HG03460 (cell line): Measurements from ENCODE around the gene LYPD6B.

Experiments used
- ATAC-seq: cut with Tn5 transposase; IDR thresholded peaks from one replicate; pipeline ENCODE4 v1.9.1; 2021; ENCODE audit not compliant: unreplicated experiment

LYPD6B gene

DNA sequence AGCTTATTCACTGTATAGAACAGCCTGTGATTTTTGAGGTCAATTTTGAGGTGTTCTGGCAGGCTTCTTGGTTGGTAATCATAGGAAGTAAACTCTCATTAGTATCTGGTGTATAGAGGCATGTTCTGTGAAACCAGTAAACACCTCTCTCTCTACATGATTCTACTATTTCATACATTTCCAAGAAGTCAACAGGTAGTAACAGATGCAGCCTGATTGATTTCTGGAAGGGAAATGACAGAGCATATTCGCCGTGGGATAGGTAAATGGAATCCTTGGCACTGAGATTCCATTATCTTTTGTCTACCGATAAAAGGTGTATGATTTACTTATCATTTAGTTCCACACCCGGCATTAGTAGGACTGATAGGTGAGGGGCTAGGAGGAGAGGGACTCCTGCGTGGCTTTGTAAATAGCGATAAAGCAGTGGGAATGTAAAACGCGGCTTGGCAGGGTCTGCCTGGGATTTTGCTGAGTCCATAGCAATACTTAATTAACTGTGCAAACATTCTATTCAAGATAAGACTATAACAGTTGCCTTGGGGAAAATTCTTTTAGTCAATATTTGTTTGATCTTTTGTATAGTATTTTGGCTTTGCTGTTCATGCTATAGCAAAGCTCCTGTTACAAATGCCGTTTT lies 32.3 kb downstream of the LYPD6B start:
- no peak for ATAC-seq

DNA sequence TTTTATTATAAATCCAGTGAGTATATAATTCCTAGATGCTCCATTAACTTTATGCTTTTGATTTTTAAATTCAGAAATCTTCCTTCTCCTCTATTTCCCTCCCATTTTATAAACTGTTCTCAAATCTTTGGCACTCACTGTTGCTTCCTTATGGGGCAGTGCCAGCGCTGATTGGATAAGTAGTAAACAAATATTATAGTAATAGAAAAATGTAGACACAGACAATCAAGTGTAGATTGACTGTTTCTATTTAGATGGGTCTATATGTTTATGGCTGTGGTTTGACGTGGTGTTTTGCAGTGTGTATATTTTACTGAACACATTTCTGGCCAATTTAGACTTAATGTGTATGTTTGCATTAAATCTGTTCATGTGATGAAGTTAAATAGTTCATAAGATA lies 36.6 kb downstream of the LYPD6B start:
- ATAC-seq, result no peak

DNA sequence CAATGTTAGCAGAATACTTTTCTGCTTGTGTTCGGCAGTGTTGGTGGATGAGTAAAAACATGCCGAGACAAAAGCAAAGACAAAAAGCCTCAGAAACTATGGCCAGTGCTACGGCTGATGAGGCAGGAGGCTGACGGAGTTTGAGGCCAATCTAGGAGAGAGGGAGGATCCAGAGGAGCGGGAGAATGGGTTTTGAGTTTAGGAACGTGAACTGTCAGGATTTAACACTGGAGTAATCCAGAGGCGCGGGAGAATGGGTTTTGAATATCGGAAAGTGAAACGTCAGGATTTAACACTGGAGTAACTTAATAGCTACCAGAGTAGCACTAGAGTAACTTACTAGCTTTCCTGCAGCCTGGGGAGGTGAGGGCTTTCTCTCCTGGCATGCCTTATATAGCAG lies 37.4 kb downstream of the LYPD6B start:
- no peak for ATAC-seq

DNA sequence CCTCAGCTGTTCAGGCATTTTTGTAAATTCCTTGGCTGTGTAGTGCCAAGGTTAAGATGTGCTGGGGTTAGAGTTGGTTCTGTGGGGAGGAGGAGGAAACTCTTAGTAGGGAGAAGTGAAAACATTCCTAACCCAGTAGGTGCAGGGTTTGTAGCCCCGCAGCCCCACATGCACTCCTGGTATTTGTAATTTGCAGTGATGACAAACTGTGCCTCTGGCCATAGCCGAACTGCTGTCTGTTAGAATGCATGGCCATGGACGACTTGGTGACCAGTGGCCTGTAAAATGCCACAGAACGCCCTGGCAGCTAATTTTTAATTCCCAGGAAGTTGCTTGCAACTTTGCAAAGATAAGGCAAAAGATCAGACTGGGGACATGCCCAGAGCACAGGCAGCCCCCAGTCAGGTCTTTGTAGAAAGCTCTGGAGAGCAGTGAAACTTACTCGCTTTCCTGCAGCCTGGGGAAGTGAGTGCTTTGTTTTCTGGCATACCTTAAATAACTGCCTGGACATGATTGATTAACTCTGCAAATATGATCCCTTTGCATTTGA lies 38.4 kb downstream of the LYPD6B start:
- no peak for ATAC-seq

DNA sequence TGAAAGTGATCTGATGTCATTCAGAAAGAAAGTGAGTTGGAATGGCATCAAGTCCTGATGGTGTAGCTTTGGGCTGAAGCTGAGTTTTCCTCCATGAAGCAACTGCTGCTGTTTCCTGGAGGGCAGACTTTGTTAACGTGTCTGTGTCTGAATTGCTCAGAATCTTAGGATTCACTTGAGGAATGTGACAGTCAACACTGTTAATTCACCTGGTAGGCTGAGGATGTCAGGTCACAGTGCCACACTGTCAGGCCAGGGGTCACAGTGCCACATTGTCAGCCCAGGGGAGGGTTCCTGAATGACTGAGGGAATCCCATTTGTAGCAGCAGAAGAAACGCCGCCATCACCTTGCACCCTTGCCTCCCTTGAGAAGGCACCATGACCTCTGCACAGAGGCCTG lies 39.4 kb downstream of the LYPD6B start:
- no peak for ATAC-seq

DNA sequence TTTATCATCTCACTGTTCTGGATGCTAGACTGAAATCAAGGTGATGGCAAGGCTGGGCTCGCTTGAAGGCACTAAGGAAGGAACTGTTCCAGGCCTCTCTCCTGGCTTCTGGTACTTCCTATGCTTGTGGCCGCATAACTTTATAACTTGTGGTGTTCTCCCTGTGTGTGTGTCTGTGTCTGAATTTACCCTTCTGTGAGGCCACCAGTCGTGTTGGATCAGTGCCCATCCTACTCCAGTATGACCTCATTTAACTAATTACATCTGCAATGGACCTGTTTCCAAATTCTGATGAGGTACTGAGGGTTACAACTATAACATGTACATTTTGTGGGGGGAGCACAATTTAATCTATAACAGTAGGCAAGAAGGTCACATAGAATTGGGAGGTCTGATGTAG lies 41.6 kb downstream of the LYPD6B start:
- ATAC-seq, result no peak

DNA sequence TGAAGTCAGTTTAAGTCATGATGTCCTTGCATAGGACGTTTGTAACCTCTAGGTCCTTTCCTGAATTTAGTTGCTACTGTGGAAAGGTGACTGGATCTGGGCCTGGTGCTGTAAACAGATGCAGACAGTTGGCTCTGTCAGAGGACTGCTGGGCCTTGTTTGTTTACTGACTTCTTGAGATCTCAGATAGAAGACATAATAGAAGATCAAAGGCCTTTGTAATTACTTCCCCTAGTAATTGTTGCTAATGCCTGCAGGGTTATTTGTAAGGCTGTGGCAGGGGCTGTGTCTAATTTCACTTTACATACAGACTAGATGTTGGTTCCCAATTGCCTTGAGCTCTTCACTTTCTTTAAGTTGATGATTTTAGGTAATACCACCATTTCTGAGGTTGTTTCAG lies 42.5 kb downstream of the LYPD6B start:
- no peak for ATAC-seq

DNA sequence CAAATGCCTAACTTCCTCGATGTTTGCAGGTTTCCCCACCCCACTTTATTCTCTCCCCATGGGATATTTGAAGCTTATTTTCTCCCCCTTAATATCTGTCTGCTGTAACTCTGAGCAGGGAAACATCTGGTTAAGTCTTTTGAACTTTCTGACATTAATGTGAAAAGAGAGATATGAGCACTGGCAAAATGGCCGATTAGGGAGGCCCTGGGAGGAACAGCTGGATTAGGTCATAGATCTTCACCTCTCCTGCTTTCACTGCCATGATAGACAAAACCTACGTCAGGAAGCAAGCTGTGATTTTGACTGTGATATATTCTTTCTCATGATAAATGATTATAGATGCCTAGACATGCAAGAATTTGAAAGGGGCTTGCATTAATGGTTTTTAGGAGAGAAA lies 43.6 kb downstream of the LYPD6B start:
- ATAC-seq, result no peak

DNA sequence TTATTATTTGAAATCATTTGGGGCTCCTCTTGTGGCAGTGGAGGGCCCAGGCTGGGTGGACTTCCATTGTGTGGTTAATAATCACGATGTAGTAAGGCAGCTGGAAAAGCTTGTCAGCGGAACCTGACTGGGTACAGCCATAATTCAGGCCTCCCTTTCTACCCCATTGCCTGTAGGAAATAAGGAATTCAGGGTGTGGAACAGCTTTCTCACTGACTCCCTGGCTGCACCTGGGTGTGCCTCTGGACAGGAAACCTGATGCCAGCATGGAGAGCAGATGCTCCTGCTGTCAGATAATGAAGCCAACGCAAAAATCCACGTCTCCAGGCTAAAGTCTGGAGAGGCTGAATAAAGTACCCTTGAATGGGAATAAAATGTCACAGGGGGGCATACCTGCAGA lies 44.2 kb downstream of the LYPD6B start:
- no peak for ATAC-seq

DNA sequence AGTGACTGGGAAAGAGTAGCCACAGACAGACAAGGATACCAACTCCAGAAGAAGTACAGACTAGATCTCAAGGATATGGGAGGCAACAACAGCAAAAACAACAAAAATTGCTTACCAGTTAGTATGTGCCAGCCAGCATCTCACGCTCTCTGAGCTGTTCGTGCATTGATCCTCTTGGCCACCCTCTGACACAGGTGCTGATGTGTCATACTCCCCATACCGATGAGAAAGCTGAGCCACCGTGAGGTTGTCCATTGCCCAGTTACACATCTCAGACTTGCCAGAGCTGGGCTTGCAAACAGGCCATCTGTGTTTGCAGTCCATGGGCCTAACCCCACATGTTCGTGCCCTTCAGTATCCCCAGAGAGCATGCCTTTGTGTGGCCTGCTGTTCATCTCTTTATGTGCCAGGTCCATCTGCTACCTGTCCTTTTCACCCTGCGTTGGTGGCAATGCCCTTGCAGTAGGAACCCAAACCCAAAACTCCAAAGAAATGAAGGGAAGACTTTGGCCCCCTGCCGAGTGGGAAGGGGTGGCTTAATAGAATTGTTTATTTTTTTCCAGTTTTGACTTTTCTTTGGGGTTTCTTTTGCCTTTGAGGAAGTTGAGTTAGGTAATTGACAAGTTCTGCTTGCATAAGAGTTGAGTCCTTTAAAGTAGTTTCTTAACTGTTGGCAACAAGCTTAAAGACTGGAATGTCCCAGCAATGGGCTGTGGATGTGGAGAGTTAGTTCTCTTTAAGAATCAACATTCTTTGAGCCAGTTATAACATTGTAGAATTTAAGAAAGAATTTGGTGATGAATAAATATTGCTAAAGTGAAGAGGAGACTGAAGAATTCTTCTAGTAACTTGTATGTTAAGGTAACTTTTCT lies 46.7 kb downstream of the LYPD6B start:
- no peak for ATAC-seq

DNA sequence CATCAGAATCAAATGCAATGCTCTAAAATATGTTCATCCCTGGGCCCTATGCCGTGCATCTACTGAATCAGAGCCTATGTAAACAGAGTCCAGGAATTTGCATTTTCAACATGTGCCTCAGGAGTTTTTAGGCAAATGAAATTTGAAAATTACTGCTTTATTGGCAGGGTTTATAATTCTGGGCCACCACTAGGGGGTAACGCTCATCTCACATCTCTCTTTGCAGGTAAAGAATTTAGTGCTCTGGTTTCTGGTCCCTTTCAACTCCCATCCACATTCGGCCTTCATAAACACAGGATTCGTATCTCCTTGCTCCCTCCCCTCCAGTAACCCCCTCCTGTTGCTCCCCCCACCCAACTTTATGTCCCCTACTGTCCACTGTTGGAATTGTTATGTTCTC lies 49.3 kb downstream of the LYPD6B start:
- ATAC-seq, result no peak

DNA sequence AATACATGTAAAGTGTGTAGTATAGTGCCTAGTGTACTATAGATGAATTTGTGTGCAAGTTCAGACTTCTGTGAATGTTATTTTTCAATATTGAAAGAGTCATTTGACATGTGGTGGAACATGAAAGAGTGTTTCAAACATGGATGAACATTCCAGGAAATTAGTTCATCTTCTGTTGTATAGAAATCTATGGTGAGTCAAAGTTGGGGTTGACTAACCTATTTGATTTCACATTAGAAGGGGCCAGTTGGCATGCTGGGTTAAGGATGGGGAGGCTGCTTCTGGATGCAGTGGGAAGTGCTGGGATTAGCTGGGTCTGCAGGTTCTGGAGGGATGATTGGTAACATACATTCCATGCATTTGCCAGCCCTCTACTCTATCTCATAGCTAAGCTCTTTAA lies 50.6 kb downstream of the LYPD6B start:
- ATAC-seq, result no peak

DNA sequence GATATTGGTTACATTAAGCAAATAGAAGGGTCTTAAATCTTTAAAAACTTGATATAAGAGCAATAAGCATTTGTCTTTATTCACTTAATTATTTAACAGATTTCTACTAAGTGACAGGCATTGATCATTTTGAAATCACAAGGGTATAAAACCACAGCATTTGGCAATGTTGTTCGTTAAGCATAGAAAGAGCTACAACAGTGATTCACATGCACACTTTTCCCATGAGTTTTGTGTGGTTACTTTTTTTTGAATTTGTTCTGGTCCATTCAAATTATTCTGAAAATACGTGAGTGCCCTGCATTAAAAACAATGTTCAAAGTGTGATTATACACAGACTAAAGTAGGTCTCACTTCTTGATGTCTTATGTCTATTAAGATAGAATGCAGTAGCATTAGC lies 52.2 kb downstream of the LYPD6B start:
- ATAC-seq, result no peak

DNA sequence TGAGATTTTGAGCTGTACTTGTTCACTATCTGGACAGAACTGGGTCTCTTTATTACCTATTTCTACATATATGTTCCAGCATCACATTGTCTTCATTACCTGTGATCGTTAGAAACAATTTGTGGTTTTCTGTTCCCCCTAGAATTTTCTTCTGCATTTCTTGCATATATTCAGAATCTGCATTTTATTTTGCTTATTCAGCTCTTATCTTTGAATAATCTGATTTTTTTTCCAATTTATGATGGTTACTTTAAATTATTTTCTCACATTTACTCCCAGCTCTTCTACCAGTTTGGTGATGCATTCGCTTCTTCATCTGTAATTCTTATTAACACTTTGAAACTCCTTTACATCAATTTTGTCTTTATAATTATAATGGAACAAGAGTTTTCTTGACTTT lies 55.1 kb downstream of the LYPD6B start:
- ATAC-seq, result no peak

DNA sequence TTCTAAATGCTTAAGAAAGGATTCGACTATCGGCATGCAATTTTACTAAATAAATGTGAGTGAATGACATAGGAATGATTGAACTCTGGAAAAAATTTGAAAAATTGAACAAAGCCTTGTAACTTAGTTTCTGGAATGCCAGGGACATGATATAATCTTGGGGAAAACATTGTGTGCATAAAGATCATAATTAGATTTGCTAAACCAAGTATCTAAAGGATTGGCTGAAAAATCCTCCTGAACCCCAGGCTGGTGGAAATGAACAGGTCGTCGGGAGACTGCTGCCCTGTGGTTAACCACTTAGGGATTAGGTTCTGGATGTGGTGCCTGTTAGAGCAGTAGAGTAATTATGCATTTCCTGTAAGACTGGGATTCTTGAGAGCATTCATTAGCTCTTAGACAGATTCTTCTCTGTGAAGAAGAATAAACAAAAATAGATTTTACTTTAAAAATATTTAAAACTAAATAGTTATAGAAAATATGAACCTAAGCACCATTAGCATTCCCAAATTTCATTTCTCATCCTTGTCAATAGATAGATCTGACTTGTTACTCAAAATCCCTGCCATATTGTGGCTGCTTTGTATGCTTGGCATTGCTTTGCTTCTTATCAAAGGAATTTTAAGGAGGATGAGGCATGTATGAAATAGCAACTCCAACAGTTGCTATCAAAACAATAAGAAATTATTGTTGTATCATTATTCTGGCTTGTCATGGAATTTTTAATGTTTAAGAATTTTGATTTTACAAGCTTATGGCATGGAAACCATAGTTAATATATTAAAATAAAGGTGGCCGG lies 55.9 kb downstream of the LYPD6B start:
- ATAC-seq, result no peak

DNA sequence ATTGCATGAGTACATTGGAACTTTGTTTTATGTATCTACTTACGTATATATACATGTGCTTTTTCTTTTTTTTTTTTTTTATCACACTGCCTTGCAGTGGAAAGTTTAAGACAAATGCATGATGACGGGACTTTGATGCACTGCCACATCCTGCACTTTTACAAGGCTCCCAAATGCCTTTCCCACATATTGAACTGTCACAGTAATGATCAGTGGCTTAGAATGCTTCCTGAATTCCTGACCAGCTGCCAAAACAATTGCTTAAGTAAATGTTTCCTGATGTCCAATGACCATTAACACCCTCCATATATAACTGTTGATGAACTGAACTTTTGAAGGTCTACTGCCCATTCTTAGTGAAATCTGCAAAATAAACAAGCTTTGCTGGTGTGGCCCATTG lies 60.2 kb downstream of the LYPD6B start:
- ATAC-seq, result no peak

DNA sequence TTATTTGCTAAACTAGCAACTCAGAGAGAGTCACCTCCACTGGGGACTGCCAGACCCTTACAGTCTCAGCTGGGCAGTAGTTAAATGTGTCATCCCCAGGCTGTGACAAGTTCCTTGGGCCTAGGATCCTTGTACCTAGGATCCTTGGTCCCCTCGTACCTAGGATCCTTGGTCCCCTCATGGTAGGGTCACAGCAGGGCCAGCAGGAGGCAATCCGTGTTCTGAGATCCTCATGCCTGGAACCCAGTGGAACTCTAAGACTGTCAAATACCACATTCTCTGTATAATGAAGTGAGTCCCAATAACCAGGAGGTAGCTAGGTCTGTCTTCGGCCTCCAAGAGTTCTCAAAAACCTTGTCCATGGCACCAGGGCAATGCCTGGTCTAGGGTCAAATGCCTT lies 60.8 kb downstream of the LYPD6B start:
- no peak for ATAC-seq

DNA sequence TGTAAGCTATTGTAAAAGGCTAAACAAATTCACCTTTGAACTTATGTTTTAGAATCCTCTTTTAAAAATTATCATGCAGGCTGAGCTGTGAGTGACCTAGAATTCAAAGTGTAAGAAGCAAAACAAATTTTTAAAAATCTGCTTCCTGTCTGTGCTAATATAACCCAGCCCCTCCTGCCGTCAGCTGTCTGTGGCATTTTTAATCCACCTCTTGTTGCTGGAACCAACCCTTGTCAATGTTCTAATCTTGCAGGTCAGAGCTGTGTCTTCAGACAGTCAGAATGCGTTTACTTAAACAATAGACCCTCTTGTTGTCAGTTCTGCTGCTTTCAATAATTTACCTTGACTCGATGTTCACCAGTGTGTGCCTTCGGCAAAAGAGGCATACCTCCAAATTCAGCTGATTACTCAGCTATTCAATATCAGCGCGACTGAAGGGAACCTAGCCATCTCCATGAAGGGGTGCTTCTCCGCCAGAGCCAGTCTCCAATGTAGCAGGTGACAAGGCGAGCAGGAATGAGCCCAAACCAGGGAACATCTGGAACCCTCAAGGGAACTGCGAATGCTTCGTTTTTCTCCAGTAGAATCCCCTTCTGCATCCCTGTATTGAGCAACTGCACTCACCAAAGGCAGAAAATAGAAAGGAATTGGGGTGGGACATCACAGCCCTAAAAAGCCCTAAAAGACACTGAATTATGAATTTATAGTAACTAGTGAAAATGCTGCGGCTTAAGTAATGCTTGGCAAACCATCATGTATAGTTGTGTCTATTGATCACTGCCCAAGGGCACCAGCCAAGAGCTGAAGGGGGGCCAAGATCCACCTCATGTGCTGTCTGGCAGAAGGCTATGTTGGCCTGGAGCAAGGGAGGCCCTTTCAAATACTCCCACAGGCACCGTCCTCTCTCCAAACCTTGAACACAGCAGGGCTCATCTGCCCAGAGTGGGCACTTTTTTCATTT lies 62.5 kb downstream of the LYPD6B start:
- ATAC-seq, result no peak

DNA sequence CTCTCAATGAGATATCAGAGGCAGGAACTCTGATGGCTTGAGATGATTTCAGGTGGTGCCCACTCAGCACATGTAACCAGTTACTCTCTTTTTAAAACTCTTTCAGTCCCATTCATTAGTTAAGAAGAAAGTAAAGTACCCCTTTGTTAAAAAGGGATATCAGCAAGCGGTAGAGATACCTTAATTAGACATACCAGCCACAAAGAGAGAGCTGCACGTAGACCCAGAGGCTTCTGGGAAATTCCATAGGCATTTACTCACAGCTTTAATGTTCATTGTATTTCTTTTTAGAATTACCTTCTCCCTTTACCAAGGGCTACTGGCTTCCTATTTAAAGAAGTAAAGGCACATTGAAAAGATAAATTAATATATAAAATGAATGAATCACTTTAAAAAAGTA lies 63.3 kb downstream of the LYPD6B start:
- no peak for ATAC-seq

DNA sequence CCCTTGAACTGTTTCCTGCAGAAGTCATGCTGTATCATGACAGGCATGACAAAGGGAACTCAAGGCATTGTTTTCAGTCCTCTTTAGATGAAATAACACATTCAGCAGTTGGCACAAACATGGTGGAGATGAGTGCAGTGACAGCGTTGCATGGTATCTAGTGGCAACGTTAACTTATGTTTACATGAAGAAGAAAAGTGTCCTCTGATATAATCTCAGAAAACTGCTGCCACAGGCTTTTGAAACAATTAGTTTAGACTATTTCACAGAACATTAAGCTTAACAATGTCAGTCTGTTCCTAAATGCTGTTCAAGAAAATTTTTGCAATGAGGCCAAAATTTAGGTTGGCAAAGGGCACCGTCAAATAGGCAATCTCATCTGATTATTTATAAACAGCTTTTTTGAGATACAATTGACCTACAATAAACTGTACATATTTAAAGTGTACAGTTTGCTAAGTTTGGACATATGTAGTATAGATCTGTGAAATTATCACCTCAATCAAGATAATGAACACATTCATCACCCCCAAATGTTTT lies 64.7 kb downstream of the LYPD6B start:
- no peak for ATAC-seq
